ENCODE data around the gene CCDC85A.
"Not testable (repeated sequence)": the region's sequence is repeated elsewhere in the genome, so short reads cannot be mapped to it uniquely, and the experiment has no call there.

- TF ChIP-seq CTCF (conservative IDR thresholded peaks at IDR 0.05; ENCODE audit: low read depth, low read length); EZH2 (IDR thresholded peaks at IDR 0.05; ENCODE audit: low read length, unreplicated experiment); EZH2phosphoT487 (IDR thresholded peaks at IDR 0.05; ENCODE audit: borderline replicate concordance, low read length): not testable (repeated sequence)
Measured at GRCh38 chr2:56159875-56160274, 23.9 kb upstream of the CCDC85A start.
